ENCODE measurements around the gene KDM4C. TPM values are rescaled to one million over a fixed set of nuclear protein-coding genes. Genes with fewer than 3 reads are reported as not detected.

The KDM4C gene
- total RNA-seq, 1 donor from 2014 or later, result 46.0 TPM

GRCh38 chr9:7210854-7211637 lies 453.3 kb downstream of the KDM4C start:
- no peak for DNase-seq (ENCODE audit: low spot score)

GRCh38 chr9:7211657-7212056 lies 453.9 kb downstream of the KDM4C start:
- no peak for DNase-seq (ENCODE audit: low spot score)

GRCh38 chr9:7212101-7212500 lies 454.3 kb downstream of the KDM4C start:
- DNase-seq (ENCODE audit: low spot score), result no peak

GRCh38 chr9:7216004-7216841 lies 458.4 kb downstream of the KDM4C start:
- DNase-seq (ENCODE audit: low spot score), result no peak

GRCh38 chr9:7223981-7224380 lies 466.2 kb downstream of the KDM4C start:
- no peak for DNase-seq (ENCODE audit: low spot score)

Other genes with a start within 250 kb of the KDM4C start
- gene GLDC, start 112.2 kb upstream of the KDM4C start, total RNA-seq (ENCODE audit: insufficient read depth, low replicate concordance), result 3.4 TPM

Measured in umbilical cord (tissue), 2 donors.